ENCODE results near the gene GRAMD2A.

Gene GRAMD2A

DNA sequence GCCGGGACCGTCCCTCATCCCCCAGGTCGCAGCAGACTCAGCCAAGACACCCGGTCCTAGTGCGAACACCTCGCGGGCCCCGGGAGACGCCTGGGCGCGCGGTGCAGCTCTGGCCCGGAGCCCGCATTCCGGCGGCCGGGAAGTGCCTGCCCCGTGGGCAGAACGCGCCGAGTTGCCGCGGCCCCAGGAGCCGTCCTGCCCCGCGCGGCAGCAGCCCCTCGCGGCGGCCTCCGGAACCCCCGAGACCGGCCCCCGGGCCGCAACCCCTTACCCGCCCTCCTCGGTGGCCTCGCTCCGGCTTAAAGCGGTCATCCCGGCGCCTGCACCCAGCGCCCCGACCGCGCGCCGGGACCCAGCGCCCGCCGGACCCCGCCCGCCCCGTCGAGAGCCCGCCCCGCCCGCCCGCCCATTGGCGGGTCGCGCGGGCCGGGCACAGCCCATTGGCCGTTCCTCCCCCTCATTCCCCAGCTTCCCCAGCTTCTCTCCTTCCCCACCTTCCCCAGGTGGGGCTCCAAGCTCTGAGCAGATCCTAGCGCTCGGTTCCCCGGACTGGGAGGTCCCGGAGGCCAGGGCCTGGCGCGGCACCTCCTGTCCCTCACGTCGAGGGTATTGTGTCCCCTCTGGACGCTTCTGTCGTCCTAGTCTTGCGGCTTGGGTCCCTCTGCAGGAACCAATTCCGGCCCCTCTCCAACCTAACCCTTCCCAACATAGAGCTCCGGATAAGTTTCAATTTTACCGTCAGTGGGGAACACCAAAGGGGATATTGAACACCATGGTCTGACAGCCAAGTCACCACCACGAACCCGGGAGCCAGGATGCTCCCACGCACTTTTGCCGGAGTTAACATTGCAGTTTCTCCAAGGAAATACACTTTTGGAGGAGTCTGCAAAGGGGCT lies at the start of gene GRAMD2A:
GRAMD2A (minus strand) TSS at position 328 of the 896 bp plus-strand sequence.
- DNase-seq (ENCODE audit: low read depth, low spot score) = peak; percentile 86

DNA sequence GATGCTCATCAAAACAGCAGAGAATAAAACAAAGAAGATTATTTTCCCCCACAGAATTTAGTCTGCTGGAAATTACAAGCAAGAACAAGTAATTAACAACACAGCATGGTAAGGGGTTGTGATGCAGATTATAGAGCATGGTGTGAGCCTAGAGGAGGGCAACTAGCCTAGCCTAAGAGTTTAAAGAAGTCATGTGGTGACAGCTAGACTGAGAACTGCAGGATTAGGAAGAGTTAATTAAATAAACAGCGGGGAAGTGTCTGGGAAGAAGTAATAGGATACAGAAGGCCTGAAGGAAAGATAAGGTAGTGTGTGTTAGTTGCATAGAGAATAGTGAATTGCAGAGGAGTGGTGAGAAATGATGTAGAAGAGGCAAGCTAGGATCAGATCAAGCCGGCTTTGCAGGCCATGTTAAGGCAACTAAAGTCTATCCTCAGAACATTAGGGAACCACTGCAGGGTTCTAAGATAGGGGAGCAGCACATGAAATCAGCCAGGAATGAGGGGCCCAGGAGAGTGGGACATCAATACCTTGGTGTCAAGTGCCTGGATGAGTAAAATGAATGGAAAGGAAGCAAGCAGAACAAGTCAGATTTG lies 45.3 kb upstream of the GRAMD2A start:
- no peak for DNase-seq (ENCODE audit: low read depth, low spot score)

DNA sequence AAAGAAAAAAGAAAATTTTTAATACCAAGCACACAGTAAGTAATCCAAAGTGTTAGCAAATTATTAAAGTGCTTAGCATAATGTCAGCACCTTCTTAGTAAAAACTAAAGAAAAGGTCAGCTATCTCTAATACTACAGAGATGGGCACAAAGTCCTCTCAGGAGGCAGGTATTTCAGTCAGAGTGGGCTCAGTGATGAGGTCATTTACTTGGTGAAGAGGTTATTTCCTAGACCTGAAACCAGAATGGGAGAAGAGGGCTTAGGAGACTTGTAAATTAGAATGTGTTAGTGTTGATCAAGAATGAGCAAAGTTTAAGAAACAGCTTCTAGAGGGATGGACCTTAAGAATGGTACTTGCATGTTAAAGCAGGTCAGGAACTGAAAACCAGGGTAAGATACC lies 42.1 kb upstream of the GRAMD2A start:
- no peak for DNase-seq (ENCODE audit: low read depth, low spot score)

DNA sequence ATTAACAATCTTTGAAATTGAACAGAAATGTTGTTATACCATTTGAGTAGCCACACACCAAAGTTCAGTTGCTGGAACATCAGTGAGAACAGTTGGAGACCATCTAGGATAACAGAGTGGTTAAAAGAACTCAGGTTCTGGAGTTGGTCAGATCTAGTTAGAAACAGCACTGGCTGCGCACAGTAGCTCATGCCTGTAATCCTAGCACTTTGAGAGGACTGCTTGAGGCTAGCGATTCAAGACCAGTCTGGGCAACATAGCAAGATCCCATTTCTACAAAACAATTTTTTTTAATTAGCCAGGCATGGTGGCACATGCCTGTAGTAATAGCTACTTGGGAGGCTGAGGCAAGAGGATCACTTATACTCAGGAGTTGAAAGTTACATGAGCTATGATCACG lies 41.0 kb upstream of the GRAMD2A start:
- no peak for DNase-seq (ENCODE audit: low read depth, low spot score)

DNA sequence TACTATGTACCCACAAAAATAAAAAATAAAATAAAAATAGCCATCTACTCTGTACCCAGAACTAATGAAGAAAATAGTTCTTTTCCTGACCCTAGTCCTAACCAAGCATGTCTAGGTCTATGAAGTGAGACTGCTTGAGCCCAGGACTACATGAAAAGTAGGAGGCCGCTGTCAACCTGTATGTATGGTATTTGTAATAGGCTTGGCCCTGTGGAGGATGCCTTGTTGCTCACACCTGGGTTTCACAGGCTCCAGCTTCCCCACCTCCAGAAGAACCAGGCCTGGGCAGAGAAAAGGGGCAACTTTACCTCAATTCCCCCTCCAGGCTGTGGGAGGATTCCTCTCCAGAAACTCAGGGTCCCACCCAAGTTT lies 40.3 kb upstream of the GRAMD2A start:
- DNase-seq (ENCODE audit: low read depth, low spot score) = no peak

DNA sequence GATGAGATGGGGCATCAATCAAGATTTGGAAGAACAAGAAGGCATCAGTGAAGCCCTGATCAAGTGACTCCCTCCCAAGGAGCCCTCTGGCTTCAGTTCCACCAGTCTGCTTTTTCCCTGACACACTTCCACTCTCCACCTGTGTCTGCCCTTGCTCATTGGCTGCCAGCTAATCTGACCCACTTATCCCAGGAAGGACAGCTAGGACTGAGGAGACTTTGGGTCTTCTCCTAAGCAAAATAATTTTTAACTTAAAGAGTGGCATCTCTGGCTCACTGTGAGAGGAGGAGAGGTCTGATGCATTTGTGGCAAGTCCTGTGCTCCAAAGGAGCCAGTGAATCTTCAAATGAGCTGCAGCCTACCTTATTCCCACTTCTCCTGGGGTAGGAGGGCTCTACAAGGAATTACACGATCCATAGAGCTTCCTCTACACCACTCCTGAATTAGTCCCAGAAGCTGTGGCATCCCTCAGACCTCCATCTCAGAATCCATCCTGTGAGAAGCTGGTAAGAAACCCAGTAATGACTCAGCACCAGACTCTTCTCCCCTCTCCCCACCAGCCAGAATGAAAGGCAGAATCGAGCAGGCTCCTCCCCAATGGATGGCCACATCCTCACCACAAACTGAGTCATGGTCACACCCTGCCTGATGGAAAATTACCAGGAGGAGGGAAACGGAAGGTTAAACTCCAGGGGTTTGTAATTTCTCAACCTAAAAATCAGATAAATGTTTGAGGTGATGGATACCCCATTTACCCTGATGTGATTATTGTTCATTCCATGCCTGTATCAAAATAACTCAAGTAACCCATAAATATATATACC lies 39.7 kb upstream of the GRAMD2A start:
- peak; percentile 98 for DNase-seq (ENCODE audit: low read depth, low spot score)

DNA sequence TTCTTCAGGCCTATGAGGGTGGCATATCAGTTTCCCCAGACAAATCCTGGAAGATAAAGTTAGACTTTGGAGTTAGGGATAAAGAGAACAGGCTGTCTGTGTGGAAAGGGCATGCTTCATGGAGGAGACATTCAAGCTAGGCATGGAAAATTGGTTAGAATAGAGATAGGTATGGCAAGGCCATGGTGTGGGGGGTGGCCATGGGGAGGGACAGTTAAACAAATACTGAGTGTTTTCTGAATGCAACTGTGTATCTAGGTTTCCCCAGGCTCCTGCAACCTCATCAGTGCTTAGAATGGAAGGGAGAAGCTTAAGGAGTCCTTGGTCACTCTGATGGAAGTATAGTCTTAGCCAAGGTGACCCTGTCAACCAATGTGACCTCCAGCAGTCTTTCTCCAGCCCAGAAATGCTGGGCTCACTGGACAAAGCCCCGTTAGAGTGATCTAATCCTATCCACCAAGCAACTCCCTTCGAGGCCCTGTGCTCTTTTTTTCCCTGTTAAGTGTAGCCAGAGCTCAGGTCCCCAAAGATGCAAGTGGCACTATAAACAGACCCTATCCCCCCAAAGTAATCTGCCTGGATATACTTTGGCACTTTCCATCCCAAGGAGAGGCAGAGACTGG lies 38.9 kb upstream of the GRAMD2A start:
- no peak for DNase-seq (ENCODE audit: low read depth, low spot score)

DNA sequence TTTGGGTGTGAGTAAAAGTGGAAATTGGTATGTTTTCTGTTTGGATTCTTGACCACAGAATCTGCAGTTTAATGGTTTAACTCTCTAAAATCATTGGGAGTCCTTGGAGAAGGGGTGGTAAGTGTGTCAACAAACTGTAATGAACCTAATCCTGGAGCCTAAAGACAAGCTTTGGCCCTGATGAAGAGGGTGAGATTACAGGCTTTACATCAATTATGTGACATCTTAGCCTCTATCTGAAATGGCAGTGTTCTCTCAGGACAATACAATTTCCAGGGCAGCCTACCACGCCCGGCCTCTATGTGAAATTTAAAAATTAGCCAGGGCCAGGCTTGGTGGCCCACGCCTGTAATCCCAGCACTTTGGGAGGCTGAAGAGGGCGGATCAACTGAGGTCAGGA lies 37.7 kb upstream of the GRAMD2A start:
- no peak for DNase-seq (ENCODE audit: low read depth, low spot score)

DNA sequence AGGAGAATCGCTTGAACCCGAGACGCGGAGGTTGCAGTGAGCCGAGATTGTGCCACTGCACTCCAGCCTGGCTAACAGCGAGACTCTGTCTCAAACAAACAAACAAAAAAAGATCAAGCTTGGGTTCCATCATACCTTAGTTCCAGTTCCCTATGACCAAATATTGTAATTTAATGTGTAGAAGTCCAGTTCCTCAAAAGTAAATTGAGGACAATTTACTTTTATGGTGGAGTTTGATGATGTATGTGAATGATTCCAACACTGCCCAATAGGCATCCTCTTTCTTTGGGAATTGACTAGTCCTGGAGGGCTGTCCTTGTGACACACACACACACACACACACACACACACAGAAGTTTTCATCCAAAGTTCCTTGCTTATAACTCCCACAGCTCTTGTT lies 36.2 kb upstream of the GRAMD2A start:
- DNase-seq (ENCODE audit: low read depth, low spot score) = no peak

DNA sequence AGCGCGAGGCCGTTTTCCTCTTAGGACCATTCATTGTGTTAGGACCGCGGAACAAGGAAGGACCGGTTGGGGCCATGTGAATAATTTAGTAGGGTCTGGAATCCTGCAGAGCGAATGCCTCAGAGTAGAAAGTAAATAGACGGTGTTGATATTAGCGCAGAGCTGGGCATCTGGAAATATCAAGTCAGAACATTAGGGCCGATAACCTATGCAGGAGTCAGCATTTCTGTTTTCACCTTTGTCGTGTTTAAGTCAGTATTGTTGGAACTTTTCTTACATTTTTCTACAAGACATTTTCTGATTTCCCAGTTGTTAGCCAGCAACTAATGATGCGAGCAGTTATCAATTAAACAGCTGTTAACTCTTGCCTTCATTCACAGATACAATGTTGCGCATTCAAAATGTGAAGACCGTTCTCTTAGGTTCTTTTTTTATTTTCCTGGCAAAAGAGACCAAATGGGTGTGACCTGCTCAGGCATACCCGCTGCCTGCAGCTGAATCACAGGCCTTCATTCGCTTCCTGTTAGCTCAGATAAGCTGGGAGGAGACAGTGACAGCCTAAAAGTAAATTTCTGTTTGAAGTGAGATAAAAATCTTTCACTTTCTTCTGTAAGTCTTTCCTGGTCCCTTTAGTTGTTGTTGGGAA lies 34.4 kb upstream of the GRAMD2A start:
- peak; percentile 79 for DNase-seq (ENCODE audit: low read depth, low spot score)

DNA sequence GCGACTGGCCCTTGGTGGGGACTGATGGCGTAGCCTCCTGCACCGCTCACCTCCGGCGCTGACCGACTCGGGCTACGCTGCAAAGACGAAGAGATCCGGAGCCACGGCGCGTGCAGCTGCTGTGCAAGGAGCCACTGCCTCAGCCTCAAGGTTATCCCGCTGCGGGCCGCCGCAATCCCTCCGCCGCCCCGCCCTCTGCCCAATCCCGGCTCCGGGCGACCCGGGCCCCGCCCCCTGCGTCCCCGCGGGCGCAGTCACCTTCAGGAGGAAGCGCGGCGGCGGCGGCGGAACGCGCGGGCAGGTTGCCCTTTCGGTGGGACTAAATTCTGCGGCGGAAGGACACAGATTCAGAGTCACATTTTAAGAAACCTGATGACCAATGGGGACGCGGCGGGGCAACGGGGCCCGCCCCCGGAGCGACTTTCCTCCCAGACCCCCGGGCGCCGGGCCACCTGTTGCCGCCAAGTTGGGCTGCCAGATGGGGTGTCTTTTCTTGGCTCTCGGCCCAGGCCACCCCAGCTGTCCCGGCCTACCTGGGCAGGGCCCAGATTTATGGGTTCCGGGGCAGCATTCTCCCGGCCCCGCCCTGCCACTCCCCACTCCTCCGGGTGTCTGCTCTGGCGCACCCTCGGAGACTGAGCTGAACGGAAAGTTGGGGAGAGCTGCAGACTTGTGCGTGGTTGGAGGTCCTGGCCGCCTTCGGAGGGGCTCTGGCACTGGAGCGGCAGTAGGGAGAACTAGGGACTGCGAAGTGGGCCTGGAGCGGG lies 33.7 kb upstream of the GRAMD2A start, which contains the start of gene PKM:
PKM (minus strand) TSS at position 125 of the 767 bp plus-strand sequence. CDS start 12,093 bp downstream, outside the sequence.
- DNase-seq (ENCODE audit: low read depth, low spot score) = peak; percentile 99

DNA sequence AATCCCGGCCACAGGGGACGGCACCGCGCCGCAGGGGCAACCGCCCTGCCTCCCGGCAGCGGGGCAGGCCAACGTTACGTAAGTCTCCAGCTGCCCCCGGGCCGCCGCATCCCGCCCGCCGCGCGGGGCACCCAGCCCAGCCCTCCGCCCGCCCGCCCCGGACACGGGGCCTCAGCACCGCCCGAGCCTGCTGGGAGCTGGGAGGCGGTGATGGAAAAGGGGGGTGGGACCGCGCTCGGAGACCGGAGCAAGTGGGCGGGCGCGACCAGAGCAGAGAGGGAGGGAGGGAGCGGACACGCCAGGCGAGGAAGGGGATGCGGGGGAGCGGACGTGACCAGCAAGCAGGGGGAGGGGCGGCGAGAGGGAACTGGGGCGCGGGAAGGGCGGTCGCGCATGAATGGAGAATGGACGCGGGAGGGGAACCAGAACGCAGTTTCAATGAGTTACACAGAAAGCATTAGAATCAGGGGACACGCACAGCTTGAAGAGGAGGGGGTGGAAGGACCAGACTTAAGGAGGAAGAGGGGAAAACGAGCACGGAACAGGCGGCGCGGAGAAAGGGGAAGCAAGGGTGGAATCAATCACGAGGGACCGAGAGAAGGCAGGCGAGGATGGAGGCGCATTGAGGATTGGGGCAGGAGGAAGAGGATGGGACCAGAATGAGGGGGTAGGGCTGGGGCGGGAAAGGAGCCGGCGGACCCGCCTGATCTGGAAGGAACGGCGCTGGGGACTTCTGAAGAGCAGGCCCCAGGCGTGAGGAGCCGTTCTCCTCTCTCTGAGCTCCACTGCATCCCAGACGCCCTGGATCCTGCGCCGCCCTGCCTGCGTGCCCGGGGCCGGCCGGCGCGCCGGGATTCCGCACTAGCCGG lies 32.8 kb upstream of the GRAMD2A start:
- peak; percentile 96 for DNase-seq (ENCODE audit: low read depth, low spot score)

DNA sequence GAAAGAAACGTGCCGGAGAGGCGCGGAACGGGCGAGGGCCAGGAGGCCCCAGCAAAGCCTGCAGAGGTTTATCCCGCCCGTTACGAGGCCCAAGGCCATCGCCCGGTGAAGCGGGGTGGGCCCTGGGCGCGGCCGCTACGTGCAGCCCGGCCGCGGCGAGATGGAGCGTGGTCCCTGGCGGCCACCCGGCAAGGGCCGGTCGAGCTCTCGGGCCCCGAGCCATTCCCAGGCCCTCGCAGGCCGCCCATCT lies 32.3 kb upstream of the GRAMD2A start:
- DNase-seq (ENCODE audit: low read depth, low spot score) = no peak

DNA sequence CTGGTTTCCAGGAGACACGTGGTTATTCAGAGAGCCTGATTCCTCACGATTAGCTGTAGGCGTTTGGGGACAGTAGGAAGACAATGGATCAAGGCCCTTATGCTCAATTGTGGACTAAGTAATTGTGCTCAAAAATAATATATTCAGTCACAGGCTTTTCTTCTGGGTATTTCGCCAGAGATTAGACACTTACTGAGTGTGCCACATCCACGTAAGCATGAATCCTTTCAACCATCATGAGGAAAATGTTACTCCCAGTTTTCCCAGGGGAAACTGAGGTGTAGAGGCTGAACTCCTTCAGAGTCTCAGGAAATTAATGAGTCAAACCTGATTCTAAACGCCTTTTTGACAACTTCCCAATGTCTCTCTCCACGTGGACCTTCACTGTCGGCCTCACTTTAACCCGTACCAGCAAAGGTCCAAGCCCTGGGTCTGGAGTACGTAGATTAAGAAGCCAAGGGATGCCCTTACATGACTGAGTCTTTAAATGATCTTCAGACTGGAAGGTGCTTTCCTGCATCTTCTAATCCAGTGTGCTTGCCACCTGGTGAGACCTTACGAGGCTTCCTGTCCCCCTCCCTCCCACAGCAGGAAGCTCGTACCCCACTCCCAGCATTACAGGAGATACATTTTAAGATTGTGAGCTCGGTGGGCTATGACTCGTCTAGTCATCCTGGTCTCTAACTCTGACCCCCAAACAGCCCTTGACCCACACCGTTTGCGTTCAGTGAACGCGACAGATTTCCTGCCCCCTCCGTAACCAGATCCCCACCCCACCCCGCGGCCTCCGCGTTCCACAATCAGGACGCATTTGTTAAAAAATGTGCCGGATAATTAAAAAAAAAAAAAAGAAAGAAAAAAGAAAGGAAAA lies 31.7 kb upstream of the GRAMD2A start:
- peak; percentile 41 for DNase-seq (ENCODE audit: low read depth, low spot score)

DNA sequence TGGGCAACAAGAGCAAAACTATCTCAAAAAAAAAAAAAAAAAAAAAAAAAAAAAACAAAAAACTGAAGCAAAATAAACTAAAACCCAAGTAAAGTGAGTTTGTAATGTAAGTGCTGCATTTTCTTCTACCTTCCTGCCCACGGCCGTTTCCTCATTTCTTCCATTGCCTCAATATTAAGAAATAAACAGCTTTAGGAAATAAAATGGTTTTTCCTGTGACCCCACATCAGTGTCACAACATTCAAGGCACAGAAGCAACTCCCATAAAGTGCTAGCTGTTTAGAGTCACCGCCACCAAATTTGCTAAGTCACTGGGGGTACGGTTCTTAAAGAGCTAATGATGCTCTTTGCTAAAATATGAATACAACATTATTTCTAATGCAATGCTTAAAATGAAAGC lies 30.1 kb upstream of the GRAMD2A start:
- DNase-seq (ENCODE audit: low read depth, low spot score) = no peak

DNA sequence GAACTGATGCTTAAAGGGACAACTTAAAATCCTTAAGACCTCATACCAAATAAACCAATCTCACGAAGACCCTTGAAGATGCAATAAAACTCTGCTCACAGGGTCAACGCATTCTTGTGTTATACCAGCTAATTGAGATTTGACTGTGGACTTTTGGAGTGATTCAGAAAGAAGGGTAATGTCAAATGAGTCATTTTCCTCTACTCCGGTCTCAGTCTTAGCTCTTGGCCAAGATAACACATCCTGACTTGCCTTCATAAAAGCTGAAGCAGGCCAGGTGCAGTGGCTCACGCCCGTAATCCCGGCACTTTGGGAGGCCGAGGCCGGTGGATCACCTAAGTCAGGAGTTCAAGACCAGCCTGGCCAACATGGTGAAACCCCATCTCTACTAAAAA lies 29.6 kb upstream of the GRAMD2A start:
- peak; percentile 79 for DNase-seq (ENCODE audit: low read depth, low spot score)

DNA sequence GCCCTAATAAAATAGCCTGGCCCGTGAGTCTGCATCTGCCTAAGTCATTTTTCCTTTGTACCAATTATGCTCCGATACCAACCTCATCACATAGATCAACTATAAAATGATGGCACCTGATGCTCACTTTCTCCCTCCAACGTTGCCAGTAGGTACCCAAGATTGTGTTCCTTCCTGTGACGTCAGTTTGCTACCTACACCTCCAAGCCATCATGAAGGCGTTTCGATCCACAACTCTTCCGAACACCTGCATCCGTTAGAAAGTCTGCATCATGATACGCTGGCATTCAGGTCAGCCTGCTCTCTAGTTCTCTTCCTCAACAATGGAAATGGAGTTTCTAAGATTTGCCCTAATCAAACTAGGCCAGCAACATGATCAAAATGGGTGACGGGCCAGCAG lies 25.7 kb upstream of the GRAMD2A start:
- no peak for DNase-seq (ENCODE audit: low read depth, low spot score)

DNA sequence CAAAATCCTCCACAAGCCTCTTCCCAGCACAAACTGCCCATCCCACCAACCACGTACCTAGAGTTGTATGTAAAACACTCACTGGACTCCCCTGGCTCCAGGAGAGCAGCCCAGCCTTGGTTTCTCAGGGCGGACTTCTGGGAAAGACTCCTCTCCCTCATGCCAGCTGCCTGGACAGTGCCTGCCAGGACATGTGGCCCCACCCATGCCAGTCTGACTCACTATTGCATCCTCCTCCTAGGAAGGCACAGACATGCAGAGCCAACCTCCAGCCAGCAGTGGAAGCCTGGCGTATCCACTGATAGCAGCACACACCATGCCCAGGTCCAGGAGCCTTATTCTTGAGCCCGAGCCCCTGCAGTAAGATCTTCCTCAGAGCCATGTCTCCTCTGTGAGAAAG lies 24.8 kb upstream of the GRAMD2A start:
- DNase-seq (ENCODE audit: low read depth, low spot score) = peak; percentile 49

DNA sequence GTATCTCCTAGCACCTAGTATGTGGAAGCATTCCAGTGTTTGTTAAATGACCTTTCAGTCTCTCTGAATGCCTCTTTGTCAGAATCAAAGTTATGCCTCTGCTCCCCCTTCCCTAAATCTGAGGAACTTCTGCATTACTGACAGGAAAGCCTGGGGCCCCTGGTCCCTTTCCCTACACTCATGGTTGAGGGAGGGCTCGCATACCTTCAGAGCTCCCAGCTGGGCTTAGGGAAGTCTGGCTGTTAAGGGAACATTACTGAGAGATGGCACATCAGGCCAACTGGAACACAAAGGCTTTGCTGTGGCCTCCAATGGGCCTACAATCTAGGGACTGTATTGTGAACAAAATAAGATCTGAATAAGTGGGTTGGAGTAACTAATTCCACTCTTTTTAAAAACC lies 23.1 kb upstream of the GRAMD2A start:
- peak; percentile 31 for DNase-seq (ENCODE audit: low read depth, low spot score)

Data from astrocyte of the hippocampus (primary cell).